Fibroblast of peridontal ligament (primary cell): ENCODE data around the gene CDC42EP5.
"Not testable (repeated sequence)": the region's sequence is repeated elsewhere in the genome, so short reads cannot be mapped to it uniquely, and the experiment has no call there.

Source experiments
- DNase-seq: peaks from one replicate; pipeline ENCODE4 v3.0.0-alpha.2; 2010; ENCODE audit errors: extremely low read depth

The CDC42EP5 gene, protein sequence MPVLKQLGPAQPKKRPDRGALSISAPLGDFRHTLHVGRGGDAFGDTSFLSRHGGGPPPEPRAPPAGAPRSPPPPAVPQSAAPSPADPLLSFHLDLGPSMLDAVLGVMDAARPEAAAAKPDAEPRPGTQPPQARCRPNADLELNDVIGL

DNA sequence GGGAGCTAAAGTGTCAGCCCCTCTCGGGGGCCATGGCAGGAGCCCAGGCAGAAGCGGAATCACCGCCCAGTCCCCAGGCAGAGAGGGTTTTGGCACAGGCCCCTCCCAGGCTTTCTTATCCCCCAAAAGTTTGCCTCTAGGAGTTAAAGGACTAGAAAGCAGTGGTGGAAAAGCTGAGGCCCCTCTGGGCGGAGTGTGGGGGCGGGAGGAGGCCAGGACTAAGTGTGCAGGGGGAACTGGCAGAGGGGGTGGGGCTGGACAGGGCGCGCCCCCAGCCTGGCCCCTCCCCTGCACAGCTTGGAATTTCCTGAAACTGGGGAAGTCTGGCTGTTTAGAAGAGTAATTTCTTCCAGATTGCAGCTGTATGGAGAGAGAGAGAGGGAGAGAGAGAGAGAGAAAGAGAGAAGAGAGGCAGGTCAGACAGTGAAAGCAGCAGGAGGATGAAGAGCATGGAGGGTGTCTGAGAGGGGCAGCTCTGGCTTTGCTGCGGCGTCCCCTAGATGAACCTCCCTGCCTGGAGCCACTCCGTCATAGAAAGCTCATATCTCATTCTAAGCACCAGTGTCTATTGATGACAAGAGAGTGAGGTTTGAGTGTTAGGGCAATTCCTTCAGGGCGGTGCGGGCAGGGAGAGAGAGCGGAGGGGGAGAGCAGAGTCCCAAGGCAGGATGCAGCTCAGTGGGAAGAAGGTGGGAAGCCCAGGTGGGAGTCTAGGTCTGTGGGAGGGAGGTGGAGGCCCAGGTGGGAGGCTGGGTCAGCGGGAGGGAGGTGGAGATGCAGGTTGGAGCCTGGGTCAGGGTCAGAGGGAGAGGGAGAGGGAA, at the start of gene CDC42EP5:
Gene CDC42EP5, minus strand, starts transcription at position 226 of the 821 bp plus-strand sequence. CDS start 7,749 bp downstream, outside the sequence.
- peak; percentile 91 for DNase-seq

DNA sequence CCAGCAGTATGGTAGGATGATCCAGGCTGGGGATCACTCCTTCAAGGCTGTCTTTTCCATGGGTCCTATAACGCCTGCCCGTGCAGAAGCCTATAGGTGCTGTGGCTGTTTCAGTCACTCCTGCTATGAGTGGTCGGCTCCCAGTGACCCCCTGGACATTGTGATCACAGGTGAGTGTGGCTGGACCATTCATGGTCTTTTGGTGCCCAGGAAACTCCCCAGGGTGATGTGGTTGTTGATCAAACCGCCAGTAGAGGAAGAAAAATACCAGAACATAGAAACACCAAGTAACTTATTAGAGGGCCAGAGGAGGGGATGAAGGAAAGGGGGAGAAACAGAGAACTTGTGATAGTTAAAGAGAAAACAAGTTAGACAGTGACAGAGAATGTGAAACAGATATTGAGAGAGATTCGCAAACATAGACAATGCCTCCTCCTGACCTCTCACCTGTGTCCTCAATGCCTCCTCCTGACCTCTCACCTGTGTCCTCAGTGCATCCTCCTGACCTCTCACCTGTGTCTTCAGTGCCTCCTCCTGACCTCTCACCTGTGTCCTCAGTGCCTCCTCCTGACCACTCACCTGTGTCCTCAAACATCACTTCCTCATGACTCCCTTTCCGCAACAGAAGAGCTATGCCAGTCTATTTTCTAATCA, 48.9 kb upstream of the CDC42EP5 start:
- no peak for DNase-seq

DNA sequence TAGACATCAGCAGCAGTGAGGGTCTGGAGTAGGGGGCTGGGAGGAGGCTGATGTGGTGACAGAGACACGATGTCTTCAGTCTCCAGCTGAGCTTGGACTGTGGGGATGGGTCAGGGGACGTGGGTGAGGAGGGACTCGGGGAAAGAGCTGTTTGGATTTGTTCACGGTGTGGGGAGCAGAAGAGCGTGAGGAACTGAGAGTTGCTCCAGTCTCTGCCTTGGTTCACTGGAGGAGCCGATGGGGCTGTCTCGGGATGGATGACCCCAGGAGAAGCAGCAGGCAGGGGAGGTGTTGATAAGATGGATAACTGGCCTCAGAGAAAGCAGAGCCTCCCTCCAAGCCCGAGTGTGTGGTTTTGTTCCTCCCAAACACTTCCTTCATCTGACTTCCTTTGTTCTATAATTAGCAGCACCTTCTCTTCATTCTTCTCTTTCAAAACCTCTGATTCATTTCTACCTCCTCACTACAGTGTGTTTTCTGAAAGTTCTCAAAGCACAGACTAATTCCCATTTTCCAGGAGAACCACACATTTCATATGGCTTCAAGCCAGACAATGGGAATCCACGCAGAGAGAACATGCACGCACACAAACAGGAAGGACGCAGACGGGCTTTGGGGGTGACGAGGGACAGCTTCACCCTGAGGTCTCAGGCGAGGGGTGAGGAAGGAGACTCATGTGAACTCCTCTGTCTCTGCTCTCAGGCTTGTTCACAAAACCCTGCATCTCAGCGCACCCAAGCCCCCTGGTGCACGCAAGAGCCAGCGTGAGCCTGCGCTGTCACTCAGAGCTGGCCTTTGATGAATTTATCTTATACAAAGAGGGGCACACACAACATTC, 48.1 kb upstream of the CDC42EP5 start:
- DNase-seq = no peak

DNA sequence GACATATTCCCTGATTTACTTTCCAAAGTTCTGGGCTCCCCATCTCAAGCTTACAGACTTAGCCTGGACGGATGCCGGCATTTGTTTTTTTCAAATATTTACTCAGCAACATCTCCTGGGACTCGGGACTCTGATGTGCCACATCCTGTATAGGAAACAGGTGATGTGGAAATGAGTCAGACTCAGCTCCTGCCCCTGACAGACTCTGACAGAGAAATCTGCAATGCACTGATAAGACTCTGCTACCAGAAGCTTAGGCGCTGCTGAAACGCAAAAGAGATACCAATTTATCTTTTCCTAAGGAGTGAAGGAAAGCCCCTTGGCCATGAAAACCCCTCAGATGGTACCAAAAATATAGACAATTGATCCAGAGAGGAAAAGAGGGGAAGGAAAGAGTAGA, 45.7 kb upstream of the CDC42EP5 start:
- no peak for DNase-seq

DNA sequence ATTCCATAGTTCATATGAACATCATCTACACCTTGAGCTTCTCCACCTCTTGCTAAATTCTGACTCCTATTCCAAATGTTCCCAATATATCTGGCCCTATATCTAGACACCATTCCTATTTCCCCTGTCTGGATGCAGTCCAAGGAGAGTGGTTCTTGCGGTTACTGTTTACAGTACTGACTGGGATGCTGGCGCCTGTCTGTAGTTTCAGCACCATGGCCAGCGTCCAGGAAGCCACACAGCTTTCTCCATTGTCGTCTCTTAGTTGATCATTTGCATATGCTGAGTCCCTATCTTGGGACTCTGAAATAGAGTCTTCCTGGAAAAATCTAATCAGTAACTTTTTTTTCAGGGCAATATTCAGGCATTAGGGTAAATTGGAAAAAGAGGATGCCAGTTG, 44.4 kb upstream of the CDC42EP5 start:
- DNase-seq = peak; percentile 9

DNA sequence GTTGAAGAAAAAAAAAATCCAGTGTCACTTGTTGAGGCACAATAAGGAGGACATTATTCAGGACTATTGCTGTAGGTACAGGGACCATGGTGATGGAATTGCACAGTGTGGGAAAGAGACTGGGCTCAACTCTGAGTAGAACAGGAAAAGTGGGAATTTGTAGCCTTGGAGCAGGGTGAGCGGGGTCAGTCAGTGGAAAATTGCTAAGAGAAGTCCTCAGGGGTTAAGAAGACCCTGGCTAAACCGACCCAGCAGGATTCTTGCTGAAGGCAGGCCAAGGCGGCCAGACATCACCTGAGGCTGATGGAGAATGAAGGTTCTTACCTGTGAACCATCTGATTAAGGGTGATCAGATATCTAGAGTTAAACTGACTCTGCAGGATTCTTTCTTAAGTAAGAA, 42.1 kb upstream of the CDC42EP5 start:
- DNase-seq = no peak

DNA sequence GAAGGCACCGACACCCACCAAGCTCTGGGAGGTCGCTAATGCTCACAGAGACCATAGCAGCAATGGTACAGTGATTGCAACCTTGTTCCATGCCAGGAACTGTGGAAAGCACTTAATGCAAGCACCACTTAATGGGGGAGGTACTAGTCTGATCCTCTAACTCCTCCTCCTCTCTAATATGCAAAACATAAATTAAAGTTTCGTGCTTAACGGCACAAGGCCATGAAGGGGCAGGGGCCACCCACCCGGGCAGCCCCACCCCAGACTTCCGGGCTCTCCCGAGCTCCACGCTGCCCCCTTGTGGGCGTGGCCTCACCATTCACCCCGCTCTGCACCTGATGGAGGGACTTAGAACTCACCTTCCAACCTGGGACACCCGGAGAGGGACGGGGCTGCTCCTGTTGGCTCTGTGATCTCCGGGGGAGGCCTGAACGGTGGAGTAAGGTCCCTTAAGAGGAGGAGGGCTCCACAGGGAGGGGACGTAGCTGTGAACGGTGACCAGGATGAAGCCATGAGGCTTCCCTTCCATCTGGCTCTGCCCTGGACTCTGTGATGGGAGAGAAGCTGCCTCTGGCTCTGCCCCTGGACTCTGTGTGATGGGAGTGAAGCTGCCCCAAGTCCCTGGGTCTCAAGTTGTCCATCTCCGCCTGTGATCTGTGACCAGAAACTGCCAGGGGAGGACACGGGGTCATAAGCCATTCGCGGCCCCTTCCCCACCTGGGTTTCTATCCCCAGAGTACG, 36.3 kb upstream of the CDC42EP5 start:
- not testable (repeated sequence) for DNase-seq

DNA sequence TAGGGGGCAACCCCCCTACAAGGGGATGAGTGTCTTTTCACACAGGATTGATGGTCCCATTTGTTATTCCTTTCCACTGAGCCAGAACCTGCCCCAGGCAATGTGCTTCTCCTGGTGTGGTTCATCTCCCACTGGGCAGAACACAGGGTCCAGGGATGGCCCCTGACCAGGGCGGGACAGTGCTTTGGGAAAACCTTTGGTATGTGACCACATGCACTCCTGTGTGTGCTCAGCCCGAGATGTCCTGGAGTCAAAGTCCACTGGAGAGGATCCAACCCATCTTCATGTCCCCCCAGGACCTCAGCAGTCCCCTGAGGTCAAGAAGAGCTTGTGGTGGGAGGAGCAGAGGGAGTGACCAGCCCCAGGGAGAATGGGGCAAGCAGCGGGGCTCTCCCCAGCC, 35.4 kb upstream of the CDC42EP5 start:
- not testable (repeated sequence) for DNase-seq

DNA sequence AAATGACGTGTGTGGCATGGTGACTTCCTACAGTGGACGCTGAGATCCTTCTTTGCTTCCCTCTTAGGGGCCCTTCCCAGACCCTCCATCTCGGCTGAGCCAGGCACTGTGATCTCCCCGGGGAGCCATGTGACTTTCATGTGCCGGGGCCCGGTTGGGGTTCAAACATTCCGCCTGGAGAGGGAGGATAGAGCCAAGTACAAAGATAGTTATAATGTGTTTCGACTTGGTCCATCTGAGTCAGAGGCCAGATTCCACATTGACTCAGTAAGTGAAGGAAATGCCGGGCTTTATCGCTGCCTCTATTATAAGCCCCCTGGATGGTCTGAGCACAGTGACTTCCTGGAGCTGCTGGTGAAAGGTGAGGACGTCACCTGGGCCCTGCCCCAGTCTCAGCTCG, 34.7 kb upstream of the CDC42EP5 start:
- DNase-seq = no peak

DNA sequence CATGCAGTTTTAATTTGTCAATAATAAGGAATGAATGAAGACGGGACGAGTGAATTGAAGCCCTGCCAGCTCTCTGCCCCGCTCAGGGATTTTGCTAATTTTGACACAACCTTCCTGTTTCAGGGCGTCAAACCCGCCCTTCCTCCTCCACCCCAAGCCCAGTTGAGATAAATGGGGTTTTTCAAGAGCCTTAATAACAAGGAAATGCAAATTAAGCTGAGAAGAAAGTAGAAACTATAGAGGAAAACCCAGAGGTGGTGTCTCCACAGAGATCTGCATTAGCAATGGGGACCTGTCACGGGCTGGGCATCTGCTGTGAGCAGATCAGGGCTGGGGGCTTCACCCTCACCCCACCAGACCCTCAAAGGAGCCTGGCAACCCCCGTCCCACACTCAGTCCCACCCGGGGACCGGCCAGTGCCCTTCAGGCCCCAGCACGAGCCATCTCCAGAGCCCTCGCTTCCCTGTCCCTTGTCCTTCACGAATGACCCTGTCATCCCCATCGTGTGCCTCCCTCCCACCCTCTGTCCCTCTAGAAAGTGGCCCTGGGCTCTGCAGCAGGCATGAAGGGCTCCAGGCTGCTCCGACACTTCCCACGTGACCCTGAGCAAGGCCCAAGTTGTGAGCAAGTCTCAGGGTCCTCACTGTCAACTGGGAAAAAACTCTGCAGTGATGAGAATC, 34.1 kb upstream of the CDC42EP5 start:
- DNase-seq = not testable (repeated sequence)

DNA sequence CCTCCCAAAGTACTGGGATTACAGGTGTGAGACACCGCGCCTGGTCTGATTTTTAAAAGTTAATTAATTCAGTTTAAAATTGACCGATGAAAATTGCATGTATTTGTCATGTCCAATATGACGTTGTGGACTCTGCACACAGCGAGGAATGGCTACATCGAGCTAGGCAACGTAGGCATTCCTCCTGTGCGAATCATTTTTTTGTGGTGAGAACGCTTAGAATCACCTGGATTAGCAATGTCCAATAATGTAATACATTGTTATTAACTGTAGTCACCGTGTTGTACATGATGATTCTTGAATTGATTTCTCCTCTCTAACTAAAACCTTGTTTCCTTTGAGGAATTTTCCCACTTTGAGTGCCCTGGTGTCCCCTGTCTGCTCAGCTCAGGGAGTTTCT, 33.0 kb upstream of the CDC42EP5 start:
- DNase-seq = no peak

DNA sequence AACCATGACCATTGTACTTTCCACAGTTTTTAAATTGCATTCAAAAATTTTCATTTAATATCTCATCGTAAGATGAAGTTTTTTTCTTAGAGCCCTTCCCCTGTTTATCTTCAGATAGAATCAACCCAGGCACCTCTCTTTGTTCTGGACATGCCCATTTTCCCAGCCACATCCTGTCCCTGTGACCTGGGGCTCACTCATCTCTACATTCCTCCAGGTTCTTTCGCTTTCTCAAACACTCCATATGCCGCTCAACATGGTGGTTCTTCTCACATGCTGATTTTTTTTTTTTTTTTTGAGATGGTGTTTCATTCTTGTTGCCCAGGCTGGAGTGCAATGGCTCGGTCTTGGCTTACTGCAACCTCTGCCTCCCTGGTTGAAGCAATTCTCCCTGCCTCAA, 32.4 kb upstream of the CDC42EP5 start:
- not testable (repeated sequence) for DNase-seq

DNA sequence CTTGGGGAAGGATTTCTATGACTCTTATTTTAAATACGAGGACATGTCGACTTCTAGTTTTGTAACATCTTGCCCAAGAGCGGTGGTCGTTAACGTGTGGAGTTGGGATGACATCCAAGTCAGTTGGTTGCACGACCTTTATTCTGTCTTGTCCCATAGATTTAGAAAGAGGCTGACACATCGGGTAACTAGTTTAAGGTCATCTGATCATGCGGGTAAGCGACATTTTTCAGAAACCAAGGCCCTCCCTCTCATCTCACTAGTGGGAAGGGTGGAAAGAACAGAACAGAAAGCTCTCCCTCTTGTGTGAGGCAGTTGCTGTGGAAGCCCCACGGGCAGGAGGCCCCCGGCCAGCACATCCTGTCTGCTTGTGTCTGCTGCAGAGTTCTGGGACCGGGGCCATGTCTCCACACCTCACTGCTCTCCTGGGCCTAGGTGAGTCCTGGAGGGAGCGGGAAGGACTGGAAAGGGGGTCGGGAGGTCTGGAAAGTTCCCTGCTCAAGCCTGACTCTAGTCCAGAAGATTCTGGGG, 29.5 kb upstream of the CDC42EP5 start, which contains the start of gene LAIR2:
Gene LAIR2, plus strand, starts transcription at position 314 of the 531 bp plus-strand sequence. Its CDS starts 88 bp downstream, at position 402.
- DNase-seq = no peak

DNA sequence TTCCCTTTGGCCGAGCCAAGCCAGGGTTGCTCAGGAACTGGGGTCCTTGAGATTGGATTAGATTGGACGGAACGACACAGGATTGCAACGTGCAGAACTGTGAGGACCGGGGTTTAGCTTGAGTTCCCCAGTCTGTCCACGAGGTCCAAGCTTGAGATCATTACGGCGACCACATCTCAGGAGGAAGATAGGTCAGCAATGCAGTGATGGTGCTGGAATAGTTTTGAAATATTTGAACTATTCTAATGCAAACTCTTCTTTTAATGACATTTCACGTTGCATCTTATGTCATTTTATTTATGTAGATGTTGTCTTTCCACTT, 25.3 kb upstream of the CDC42EP5 start:
- DNase-seq = not testable (repeated sequence)

DNA sequence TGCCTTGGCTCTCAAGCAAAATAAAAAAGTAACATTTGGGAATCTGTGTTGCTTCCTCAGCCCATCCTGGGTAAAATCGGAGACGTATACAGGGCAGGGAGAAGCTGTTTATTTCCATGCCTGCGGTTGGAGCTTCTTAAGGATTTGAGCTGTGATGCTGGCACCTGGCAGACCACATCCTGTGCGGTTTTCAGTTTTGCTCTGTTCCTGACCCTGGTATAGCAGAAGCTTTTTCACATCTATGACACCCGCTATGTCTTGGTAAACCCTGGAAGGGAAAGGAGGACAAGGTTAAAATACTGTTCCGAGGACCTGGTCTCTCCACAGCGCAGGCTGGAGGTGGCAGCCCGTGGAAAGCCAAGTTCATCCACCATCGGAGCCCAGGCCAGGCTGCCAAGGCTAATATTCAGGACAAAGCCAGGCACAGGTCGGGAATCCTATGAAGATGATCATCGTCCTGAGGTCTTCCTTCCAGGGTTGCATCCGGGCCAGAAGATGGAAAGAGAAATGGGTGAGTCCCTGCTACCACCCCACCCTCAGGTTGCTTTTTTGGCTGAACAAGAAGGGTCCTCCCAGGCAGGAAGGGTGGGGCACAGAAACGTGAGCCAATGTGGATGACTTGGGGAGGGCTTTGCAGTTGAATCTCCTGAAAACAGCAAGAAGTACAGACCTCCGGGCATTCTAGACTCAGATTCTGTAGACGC, 24.8 kb upstream of the CDC42EP5 start:
- not testable (repeated sequence) for DNase-seq

DNA sequence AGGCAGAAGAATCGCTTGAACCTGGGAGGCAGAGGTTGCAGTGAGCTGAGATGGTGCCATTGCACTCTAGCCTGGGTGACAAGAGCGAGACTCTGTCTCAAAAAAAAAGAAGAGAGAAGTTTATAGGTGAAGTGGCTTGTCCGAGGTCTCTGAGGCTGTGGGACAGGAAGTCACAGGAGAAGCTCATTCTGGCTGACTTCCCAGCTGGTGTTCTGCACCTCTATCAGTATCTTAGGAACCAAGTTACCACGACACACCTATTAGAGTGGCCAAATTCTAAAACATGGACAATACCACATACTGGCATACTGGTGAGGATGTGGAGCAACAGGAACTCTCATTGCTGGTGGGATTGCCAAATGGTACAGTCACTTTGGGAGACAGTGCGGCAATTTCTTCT, 22.2 kb upstream of the CDC42EP5 start:
- DNase-seq = not testable (repeated sequence)

DNA sequence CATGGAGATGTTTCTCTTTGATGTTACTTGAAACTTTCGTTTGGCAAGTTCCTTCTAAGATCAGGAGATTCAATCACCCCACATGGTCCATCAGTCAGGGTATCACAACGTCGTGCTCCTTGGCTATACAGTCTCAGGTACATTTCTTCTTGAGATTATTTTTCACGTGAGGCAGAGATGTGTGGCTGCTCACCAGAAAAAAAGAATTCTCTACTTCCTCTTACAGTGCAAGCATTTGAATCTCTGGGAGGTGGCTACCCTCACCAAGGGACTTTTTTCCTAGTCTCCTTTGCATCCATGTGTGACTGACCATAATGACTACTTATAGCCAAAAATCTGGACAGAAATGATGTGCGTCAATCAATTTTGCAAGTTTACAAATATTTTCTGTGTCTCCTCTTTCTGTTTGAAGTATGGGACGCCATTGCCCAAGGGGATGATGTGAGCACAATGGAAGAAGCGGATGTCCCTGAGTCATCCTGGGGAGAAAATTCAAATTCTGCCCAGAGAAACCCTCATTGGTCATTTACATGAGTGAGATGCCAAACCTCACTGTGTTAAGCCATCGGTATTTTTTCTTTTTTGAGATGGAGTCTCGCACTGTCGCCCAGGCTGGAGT, 21.0 kb upstream of the CDC42EP5 start:
- no peak for DNase-seq

DNA sequence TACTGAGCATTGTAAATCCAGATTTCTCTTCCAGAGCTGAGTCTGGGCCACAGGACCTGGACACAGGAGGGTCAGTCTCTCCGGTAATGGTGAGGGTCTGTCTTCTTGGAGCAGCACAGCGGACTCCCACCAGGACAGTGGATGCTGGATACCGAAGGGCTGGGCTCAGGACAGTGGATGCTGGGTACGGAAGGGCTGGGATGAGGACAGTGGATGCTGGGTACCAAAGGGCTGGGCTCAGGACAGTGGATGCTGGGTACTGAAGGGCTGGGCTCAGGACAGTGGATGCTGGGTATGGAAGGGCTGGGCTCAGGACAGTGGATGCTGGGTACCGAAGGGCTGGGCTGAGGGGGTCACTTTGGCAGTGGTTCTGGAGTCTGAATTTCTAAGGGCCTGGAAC, 20.0 kb upstream of the CDC42EP5 start:
- DNase-seq = not testable (repeated sequence)

DNA sequence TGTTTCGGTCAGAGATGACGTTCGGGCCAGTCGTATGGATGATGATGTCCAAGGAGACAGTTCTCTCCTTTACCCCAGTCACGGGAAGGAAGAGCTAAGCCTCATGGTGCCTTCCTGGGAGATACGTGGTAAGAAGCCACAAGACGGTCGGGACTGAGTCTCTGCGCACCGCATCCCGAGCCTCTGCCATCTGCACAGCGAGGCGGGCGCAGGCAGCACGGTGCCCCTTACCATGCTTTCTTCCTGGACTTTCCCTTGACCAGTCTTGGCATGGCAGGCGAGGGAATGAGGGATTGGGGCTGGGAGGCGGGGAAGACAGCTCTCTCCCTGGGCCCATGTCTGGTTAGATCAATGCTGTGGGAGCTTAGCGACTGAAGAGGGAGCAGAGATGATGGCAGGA, 19.5 kb upstream of the CDC42EP5 start:
- DNase-seq = no peak
